Fibroblast of villous mesenchyme (primary cell): ENCODE data around the gene SPIN1. TPM values are rescaled to one million over a fixed set of nuclear protein-coding genes. Genes with fewer than 3 reads are reported as not detected.

Experiments
- DNase-seq: peaks from one replicate; pipeline ENCODE4 v3.0.0-alpha.2; 2010; ENCODE audit warnings: low read depth
- H3K4me3 ChIP-seq: 2 replicates; pipeline ENCODE4 v1.5.1; 2011; ENCODE audit warnings: low read depth, mild to moderate bottlenecking, low read length
- total RNA-seq: library from RNA; depleted of rRNA; stranded (reverse); fragments of >200 nt; gene quantifications from 2 replicates; pipeline ENCODE4 v1.2.3, GENCODE V29; 2012
- TF ChIP-seq, protein P1 (sequence below): IDR thresholded peaks from 2 replicates; pipeline ENCODE4 v1.5.1; 2012; ENCODE audit warnings: low read depth, mild to moderate bottlenecking, low read length; ENCODE audit not compliant: insufficient read depth

The SPIN1 gene
- total RNA-seq, 1 donor = 165 TPM

DNA sequence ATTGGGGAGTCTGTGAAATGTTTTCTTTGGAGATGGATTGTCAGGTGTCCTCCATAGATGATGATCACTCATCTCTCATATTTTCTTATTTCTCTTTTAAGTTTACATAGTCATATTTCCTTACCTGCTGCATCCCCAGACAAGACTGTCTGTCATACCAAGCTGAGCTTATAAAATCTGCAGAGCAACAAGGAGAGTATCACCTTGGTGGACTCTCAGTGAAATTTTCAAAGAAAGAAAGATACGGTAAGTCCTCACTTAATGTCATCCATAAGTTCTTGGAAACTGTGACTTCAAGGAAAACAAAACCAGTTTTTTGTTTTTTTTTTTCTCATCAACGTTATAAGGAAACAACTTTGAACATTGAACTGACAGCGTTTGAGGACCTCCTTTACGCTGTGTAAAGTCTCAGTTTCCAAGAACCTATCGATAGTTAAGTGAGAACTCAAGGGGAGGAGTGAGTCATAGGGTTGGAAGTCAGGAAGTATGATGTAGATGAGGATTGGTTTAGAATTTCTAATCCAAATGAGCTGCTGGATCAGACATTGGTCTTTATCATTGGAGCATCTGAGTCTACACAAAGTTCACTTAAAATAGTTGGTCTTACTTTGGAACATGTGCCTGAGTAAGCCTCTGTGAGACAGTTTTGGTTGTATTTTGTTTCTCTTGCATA lies 45.5 kb downstream of the SPIN1 start:
- no peak for DNase-seq
- no peak overlapping the region for H3K4me3 ChIP-seq
- TF ChIP-seq, protein P1, sequence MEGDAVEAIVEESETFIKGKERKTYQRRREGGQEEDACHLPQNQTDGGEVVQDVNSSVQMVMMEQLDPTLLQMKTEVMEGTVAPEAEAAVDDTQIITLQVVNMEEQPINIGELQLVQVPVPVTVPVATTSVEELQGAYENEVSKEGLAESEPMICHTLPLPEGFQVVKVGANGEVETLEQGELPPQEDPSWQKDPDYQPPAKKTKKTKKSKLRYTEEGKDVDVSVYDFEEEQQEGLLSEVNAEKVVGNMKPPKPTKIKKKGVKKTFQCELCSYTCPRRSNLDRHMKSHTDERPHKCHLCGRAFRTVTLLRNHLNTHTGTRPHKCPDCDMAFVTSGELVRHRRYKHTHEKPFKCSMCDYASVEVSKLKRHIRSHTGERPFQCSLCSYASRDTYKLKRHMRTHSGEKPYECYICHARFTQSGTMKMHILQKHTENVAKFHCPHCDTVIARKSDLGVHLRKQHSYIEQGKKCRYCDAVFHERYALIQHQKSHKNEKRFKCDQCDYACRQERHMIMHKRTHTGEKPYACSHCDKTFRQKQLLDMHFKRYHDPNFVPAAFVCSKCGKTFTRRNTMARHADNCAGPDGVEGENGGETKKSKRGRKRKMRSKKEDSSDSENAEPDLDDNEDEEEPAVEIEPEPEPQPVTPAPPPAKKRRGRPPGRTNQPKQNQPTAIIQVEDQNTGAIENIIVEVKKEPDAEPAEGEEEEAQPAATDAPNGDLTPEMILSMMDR = no peak

DNA sequence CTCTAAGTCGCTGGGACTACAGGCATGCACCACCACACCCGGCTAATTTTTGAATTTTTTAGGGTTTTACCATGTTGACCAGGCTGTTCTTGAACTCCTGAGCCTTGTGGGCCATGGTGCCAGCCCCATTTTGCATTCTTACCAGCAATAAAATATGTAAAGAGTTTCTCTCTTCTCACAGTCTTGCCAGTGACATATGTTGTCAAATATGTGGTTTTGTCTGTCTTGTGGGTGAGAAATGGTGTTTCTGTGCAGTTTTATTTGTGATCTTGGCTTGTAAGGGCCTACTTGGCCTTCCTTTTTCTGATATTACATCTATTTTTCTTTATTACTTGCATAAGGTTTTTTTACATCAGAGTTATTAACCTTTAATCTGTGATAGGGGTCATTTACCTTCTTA lies 47.1 kb downstream of the SPIN1 start:
- no peak overlapping the region for H3K4me3 ChIP-seq
- DNase-seq = no peak
- TF ChIP-seq, protein P1 = no peak

DNA sequence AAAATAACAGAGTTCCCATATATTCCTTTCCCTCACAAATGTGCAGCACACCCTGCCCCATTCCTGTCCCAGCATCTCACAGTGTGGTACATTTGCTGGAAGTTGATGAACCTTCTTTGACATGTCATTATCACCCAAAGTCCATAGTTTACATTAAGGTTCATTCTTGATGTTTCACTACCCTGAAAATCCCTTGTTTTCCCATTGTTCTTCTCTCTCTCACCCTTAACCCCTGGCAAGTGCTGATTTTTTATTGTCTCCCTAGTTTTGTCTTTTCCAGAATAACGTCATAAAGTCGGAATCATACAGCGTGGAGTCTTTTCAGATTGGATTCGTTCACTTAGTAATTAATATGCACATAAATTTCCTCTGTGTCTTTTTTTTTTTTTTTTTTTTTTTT lies 48.1 kb downstream of the SPIN1 start:
- TF ChIP-seq, protein P1 = no peak
- H3K4me3 ChIP-seq = no peak overlapping the region
- DNase-seq = no peak

DNA sequence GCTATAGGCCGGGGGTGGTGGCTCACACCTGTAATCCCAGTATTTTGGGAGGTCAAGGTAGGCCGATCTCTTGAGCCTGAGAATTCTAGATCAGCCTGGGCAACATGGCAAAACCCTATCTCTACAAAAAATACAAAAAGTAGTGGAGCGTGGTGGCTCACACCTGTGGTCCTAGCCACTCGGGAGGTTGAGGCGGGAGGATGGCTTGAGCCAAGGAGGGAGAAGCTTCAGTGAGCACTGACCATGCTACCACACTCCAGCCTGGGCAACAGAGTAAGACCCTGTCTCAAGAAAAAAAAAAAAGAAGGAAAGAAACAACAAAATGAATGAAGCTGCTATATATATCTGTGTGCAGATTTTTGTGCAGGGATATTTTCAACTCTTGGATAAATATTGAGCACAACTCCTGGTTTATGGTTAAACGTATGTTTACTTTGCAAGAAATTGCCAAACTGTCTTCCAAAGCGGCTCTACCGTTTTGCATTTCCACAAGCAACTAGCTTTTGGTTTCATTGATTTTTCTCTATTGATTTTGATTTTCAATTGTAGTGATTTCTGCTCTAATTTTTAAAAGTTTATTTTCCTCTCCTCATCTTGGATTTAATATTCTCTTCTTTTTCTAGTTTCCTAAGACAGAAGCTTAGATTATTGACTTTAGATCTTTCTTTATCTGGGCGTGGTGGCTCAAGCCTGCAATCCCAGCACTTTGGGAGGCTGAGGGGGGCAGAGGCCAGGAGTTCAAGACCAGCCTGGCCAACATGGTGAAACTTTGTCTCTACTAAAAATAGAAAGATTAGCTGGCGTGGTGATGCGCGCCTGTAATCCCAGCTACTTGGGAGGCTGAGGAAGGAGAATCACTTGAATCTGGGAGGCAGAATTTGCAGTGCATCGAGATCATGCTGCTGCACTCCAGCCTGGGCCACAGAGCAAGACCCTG lies 49.2 kb downstream of the SPIN1 start:
- DNase-seq = no peak
- H3K4me3 ChIP-seq = no peak overlapping the region
- TF ChIP-seq, protein P1 = no peak

DNA sequence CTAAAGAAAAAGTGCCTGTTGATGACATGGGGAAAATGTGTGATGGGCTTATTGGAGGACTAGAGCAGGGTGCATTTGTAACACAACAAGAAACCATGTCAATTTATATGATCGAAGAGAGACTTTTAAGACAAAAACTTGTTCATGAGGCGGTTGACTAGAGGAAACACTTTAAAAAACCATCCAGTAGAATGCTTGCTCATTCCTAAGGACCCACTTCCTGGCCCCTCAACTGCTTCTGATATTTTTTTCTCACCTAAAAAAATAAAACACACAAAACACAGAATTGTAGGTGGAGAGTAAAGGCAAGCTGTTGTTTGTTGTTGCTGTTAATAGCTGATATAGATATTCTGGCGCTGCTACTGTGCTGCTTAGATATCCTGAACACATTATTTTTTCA lies 50.6 kb downstream of the SPIN1 start:
- TF ChIP-seq, protein P1 = no peak
- H3K4me3 ChIP-seq = no peak overlapping the region
- no peak for DNase-seq

DNA sequence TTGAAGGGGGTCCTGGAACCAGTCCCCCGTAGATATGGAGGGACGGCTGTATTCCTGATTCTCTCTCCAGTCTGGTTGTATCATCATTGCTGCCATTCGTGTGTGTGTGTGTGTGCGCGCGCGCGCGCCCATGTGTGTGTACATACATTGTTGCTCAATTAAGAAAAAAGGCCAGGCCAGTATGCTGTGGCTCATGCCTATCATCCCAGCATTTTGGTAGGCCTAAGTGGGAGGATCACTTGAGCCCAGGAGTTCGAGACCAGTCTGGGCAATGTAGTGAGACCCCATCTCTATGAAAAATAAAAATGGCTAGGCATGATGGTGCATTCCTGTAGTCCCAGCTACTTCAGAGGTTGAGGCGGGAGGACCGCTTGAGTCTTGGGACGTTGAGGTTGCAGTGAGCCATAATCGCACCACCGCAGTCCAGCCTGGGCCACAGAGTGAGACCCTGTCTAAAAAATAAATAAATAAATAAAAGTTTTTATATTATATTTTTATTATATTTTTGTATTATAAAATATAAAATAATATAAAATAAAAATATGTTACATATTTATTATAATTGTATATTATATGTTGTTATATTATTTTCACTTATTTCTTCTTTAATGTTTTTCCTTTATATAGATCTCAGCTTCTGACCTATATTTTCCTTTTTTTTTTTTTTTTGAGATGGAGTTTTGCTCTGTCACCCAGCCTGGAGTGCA lies 53.2 kb downstream of the SPIN1 start:
- no peak for DNase-seq
- TF ChIP-seq, protein P1 = no peak
- no peak overlapping the region for H3K4me3 ChIP-seq
